Panc1 (cell line): ENCODE measurements around the gene AANAT.

ENCODE experiments used
- POLR2AphosphoS5 ChIP-seq: IDR thresholded peaks from 2 replicates; pipeline ENCODE4 v1.6.1; 2012; ENCODE audit warnings: mild to moderate bottlenecking, low read depth, low read length, moderate library complexity
- SIN3A ChIP-seq: IDR thresholded peaks from 2 replicates; pipeline ENCODE4 v1.6.1; 2012; ENCODE audit warnings: low read depth, mild to moderate bottlenecking, low read length, moderate library complexity, borderline replicate concordance; ENCODE audit not compliant: insufficient read depth
- TCF7L2 ChIP-seq: IDR thresholded peaks from 2 replicates; pipeline ENCODE4 v1.6.1; 2011; ENCODE audit warnings: mild to moderate bottlenecking, low read depth, low read length, inconsistent platforms
- TF ChIP-seq, protein P1 (sequence below): fragments of 450-650 bp; IDR thresholded peaks from 2 replicates; pipeline ENCODE4 v1.5.1; 2017; ENCODE audit warnings: mild to moderate bottlenecking
- TF ChIP-seq, protein P2 (sequence below), 2 experiments: IDR thresholded peaks; 2 replicates each; pipeline ENCODE4 v1.6.1; 2011 to 2012; ENCODE audit warnings: low read depth in 2 of 2, control low read depth in 1 of 2, low read length in 1 of 2, mild to moderate bottlenecking in 1 of 2, moderate library complexity in 1 of 2; ENCODE audit not compliant: insufficient read depth in 1 of 2

DNA sequence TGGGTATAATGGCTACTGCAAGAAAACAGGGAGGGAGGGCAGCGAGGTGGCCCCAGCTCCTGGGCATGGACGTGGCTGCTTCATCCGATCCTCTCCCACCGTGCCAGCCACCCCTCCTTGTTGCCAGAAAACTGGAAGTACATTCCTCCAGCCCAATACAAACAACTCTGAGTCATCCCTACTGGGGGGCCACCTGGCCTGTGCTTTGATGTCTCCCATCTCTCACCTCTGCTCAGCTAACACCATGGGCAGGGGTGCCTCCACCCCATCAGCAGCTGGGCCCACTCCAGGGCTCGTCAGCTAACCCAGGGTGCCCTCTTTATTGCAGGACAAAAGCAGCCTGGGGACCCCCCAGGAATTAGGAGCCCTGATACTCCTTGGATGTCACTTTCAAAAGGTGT lies 31.9 kb downstream of the AANAT start:
- TF ChIP-seq, protein P1, sequence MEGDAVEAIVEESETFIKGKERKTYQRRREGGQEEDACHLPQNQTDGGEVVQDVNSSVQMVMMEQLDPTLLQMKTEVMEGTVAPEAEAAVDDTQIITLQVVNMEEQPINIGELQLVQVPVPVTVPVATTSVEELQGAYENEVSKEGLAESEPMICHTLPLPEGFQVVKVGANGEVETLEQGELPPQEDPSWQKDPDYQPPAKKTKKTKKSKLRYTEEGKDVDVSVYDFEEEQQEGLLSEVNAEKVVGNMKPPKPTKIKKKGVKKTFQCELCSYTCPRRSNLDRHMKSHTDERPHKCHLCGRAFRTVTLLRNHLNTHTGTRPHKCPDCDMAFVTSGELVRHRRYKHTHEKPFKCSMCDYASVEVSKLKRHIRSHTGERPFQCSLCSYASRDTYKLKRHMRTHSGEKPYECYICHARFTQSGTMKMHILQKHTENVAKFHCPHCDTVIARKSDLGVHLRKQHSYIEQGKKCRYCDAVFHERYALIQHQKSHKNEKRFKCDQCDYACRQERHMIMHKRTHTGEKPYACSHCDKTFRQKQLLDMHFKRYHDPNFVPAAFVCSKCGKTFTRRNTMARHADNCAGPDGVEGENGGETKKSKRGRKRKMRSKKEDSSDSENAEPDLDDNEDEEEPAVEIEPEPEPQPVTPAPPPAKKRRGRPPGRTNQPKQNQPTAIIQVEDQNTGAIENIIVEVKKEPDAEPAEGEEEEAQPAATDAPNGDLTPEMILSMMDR, result no peak
- no peak for TF ChIP-seq SIN3A
- TF ChIP-seq, protein P2, sequence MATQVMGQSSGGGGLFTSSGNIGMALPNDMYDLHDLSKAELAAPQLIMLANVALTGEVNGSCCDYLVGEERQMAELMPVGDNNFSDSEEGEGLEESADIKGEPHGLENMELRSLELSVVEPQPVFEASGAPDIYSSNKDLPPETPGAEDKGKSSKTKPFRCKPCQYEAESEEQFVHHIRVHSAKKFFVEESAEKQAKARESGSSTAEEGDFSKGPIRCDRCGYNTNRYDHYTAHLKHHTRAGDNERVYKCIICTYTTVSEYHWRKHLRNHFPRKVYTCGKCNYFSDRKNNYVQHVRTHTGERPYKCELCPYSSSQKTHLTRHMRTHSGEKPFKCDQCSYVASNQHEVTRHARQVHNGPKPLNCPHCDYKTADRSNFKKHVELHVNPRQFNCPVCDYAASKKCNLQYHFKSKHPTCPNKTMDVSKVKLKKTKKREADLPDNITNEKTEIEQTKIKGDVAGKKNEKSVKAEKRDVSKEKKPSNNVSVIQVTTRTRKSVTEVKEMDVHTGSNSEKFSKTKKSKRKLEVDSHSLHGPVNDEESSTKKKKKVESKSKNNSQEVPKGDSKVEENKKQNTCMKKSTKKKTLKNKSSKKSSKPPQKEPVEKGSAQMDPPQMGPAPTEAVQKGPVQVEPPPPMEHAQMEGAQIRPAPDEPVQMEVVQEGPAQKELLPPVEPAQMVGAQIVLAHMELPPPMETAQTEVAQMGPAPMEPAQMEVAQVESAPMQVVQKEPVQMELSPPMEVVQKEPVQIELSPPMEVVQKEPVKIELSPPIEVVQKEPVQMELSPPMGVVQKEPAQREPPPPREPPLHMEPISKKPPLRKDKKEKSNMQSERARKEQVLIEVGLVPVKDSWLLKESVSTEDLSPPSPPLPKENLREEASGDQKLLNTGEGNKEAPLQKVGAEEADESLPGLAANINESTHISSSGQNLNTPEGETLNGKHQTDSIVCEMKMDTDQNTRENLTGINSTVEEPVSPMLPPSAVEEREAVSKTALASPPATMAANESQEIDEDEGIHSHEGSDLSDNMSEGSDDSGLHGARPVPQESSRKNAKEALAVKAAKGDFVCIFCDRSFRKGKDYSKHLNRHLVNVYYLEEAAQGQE (IDR thresholded peaks at IDR 0.05; ENCODE audit: insufficient read depth in 1 of 2, low read depth in 2 of 2, low read length in 1 of 2), result no peak
- TF ChIP-seq POLR2AphosphoS5, result no peak
- TF ChIP-seq TCF7L2, result peak; percentile 89
